Kidney glomerular epithelial cell (primary cell): ENCODE data around the gene HMGN2.
A peak's percentile ranks its signal among the peaks of the same experiment; 100 is the strongest.

Experiments used
- DNase-seq: peaks from one replicate; lab custom pipeline; 2025; lab: John Stamatoyannopoulos, UW

Gene HMGN2

GRCh38 chr1:26472320-26472900 is at the start of gene HMGN2:
TSS of gene HMGN2 (plus strand) at chr1:26472440. CDS start at chr1:26472613, 173 bp downstream.
- peak; percentile 77 for DNase-seq

GRCh38 chr1:26429721-26430120 is 42.5 kb upstream of the HMGN2 start:
- no peak for DNase-seq

GRCh38 chr1:26431979-26432695 is 40.1 kb upstream of the HMGN2 start, which contains the start of gene DHDDS:
TSS of gene DHDDS (plus strand) at chr1:26432321. CDS start at chr1:26432946, 625 bp downstream.
- peak; percentile 96 for DNase-seq

- no peak for DNase-seq
Observed at GRCh38 chr1:26432793-26433192, 39.4 kb upstream of the HMGN2 start.

- peak; percentile 8 for DNase-seq
Observed at GRCh38 chr1:26434161-26434752, 38.0 kb upstream of the HMGN2 start.

- DNase-seq: no peak
Observed at GRCh38 chr1:26438041-26438440, 34.2 kb upstream of the HMGN2 start.

- no peak for DNase-seq
Observed at GRCh38 chr1:26440259-26440658, 32.0 kb upstream of the HMGN2 start.

- no peak for DNase-seq
Observed at GRCh38 chr1:26449868-26450267, 22.4 kb upstream of the HMGN2 start.

GRCh38 chr1:26450908-26451307 is 21.3 kb upstream of the HMGN2 start:
- DNase-seq: no peak

- DNase-seq: no peak
Observed at GRCh38 chr1:26452459-26453183, 19.6 kb upstream of the HMGN2 start.

- DNase-seq: no peak
Observed at GRCh38 chr1:26459148-26459547, 13.1 kb upstream of the HMGN2 start.

GRCh38 chr1:26459573-26460031 is 12.6 kb upstream of the HMGN2 start:
- no peak for DNase-seq

- DNase-seq: no peak
Observed at GRCh38 chr1:26468911-26469310, 3.3 kb upstream of the HMGN2 start.

- DNase-seq: no peak
Observed at GRCh38 chr1:26469558-26469957, 2.7 kb upstream of the HMGN2 start.

GRCh38 chr1:26470878-26471497 is 1.3 kb upstream of the HMGN2 start:
- no peak for DNase-seq

- no peak for DNase-seq
Observed at GRCh38 chr1:26471498-26472319, 531 bp upstream of the HMGN2 start.

GRCh38 chr1:26472901-26473845 is 933 bp downstream of the HMGN2 start:
- DNase-seq: peak; percentile 79

GRCh38 chr1:26474818-26475217 is 2.6 kb downstream of the HMGN2 start:
- no peak for DNase-seq

- no peak for DNase-seq
Observed at GRCh38 chr1:26475989-26476388, 3.7 kb downstream of the HMGN2 start.

GRCh38 chr1:26476958-26477357 is 4.7 kb downstream of the HMGN2 start:
- no peak for DNase-seq
